Activated CD4-positive, alpha-beta T cell treated with anti-CD3 and anti-CD28 coated beads, Interleukin-2, amount 10 ng/mL, durations not matched to agents 7 days and 5 days (primary cell): ENCODE measurements around the gene POU5F2. TPM values are rescaled to one million over a fixed set of nuclear protein-coding genes. Genes with fewer than 3 reads are reported as not detected.

ENCODE experiments used
- CTCF ChIA-PET: fragments of 350-600 bp; sonication (Branson Sonifier 250); formaldehyde crosslinking; loops from one replicate; lab custom pipeline; 2021; ENCODE audit warnings: antibody characterized with exemption; lab: Charles Lee
- POLR2A ChIA-PET: fragments of 350-600 bp; sonication (Branson Sonifier 250); formaldehyde crosslinking; loops from one replicate; lab custom pipeline; 2021; ENCODE audit warnings: antibody characterized with exemption; lab: Charles Lee
- DNase-seq: peaks from one replicate; pipeline ENCODE4 v3.0.0-alpha.2; 2020
- H3K27ac Mint-ChIP-seq: one replicate; pipeline ENCODE4 v1.8.0; 2021; ENCODE audit warnings: mild to moderate bottlenecking, moderate library complexity, mixed read lengths
- H3K27me3 Mint-ChIP-seq: one replicate; pipeline ENCODE4 v1.8.0; 2021; ENCODE audit warnings: mixed read lengths
- H3K36me3 Mint-ChIP-seq: one replicate; pipeline ENCODE4 v1.8.0; 2021; ENCODE audit warnings: low read depth, mixed read lengths
- H3K4me1 Mint-ChIP-seq: one replicate; pipeline ENCODE4 v1.8.0; 2021; ENCODE audit warnings: mixed read lengths
- H3K4me3 Mint-ChIP-seq: one replicate; pipeline ENCODE4 v1.8.0; 2021; ENCODE audit warnings: mild to moderate bottlenecking, moderate library complexity, mixed read lengths
- H3K9me3 Mint-ChIP-seq: one replicate; pipeline ENCODE4 v1.8.0; 2021; ENCODE audit warnings: mixed read lengths
- total RNA-seq, 2 experiments: library from RNA; stranded (reverse); gene quantifications; one replicate each; pipeline ENCODE4 v1.2.3, GENCODE V29; 2021

Gene POU5F2
- total RNA-seq, 2 experiments from 2014 or later = 0.97 to 1.1 TPM

GRCh38 chr5:93735378-93735777 lies 6.0 kb downstream of the POU5F2 start:
- H3K27me3 Mint-ChIP-seq = no peaks in the 10 kb centered on the region
- H3K36me3 Mint-ChIP-seq = peaks cover 5% of the 10 kb centered on the region
- no peaks in the 10 kb centered on the region for H3K4me1 Mint-ChIP-seq
- no peak overlapping the region for H3K4me3 Mint-ChIP-seq
- no peak for DNase-seq
- ChIA-PET CTCF (interaction anchor here (0.7 kb wide), 1 partner anchor 8 kb away, joined by 3 read pairs; no protein-coding TSS in a partner anchor), POLR2A (no interaction called here)
- peaks cover 3% of the 10 kb centered on the region for H3K9me3 Mint-ChIP-seq
- H3K27ac Mint-ChIP-seq = no peak overlapping the region

GRCh38 chr5:93731987-93732386 lies 9.4 kb downstream of the POU5F2 start:
- CTCF ChIA-PET = no interaction called here
- no peaks in the 10 kb centered on the region for H3K9me3 Mint-ChIP-seq

GRCh38 chr5:93726595-93726994 lies 14.8 kb downstream of the POU5F2 start:
- DNase-seq = no peak
- Mint-ChIP-seq H3K4me3 (no peak overlapping the region), H3K4me1 (peaks cover under 1% of the 10 kb centered on the region), H3K36me3 (no peaks in the 10 kb centered on the region), H3K27ac (no peak overlapping the region), H3K27me3 (no peaks in the 10 kb centered on the region), H3K9me3 (no peaks in the 10 kb centered on the region)
- ChIA-PET CTCF (no interaction called here), POLR2A (no interaction called here)

More at GRCh38 chr5:93731987-93732386, 9.4 kb downstream of the POU5F2 start:
- Mint-ChIP-seq H3K4me3 (no peak overlapping the region), H3K4me1 (no peaks in the 10 kb centered on the region), H3K27ac (no peak overlapping the region), H3K27me3 (no peaks in the 10 kb centered on the region), H3K36me3 (no peaks in the 10 kb centered on the region)
- no peak for DNase-seq
- POLR2A ChIA-PET = no interaction called here

GRCh38 chr5:93724791-93725190 lies 16.6 kb downstream of the POU5F2 start:
- Mint-ChIP-seq H3K36me3 (no peaks in the 10 kb centered on the region), H3K27ac (no peak overlapping the region), H3K27me3 (no peaks in the 10 kb centered on the region), H3K9me3 (no peaks in the 10 kb centered on the region), H3K4me1 (peaks cover 8% of the 10 kb centered on the region), H3K4me3 (no peak overlapping the region)
- DNase-seq = no peak
- POLR2A ChIA-PET = interaction anchor here (0.5 kb wide), 1 partner anchor 745 kb away, joined by 3 read pairs; no protein-coding TSS in a partner anchor
- CTCF ChIA-PET = interaction anchor here (1.1 kb wide), 1 partner anchor 48 kb away, joined by 3 read pairs; no protein-coding TSS in a partner anchor

GRCh38 chr5:93723681-93724080 lies 17.7 kb downstream of the POU5F2 start:
- H3K27me3 Mint-ChIP-seq = no peaks in the 10 kb centered on the region

GRCh38 chr5:93723005-93723404 lies 18.4 kb downstream of the POU5F2 start:
- Mint-ChIP-seq H3K4me3 (no peak overlapping the region), H3K27ac (no peak overlapping the region), H3K27me3 (no peaks in the 10 kb centered on the region), H3K36me3 (no peaks in the 10 kb centered on the region), H3K9me3 (no peaks in the 10 kb centered on the region), H3K4me1 (peaks cover 8% of the 10 kb centered on the region)
- no peak for DNase-seq
- ChIA-PET CTCF (interaction anchor here (1.0 kb wide), 1 partner anchor 18 kb away, joined by 3 read pairs; no protein-coding TSS in a partner anchor), POLR2A (no interaction called here)

More at GRCh38 chr5:93723681-93724080, 17.7 kb downstream of the POU5F2 start:
- ChIA-PET CTCF (interaction anchor here (1.1 kb wide), 1 partner anchor 49 kb away, joined by 3 read pairs; no protein-coding TSS in a partner anchor), POLR2A (no interaction called here)
- Mint-ChIP-seq H3K4me3 (no peak overlapping the region), H3K36me3 (no peaks in the 10 kb centered on the region), H3K27ac (no peak overlapping the region), H3K9me3 (no peaks in the 10 kb centered on the region), H3K4me1 (peaks cover 8% of the 10 kb centered on the region)
- DNase-seq = no peak

- ChIA-PET POLR2A (no interaction called here), CTCF (interaction anchor here (1.0 kb wide), 1 partner anchor 17 kb away, joined by 3 read pairs; no protein-coding TSS in a partner anchor)
- DNase-seq = no peak
- Mint-ChIP-seq H3K4me3 (no peak overlapping the region), H3K27me3 (no peaks in the 10 kb centered on the region), H3K36me3 (no peaks in the 10 kb centered on the region), H3K27ac (no peak overlapping the region), H3K9me3 (no peaks in the 10 kb centered on the region), H3K4me1 (peaks cover 8% of the 10 kb centered on the region)
Measured at GRCh38 chr5:93722588-93722987, 18.8 kb downstream of the POU5F2 start.

- no peaks in the 10 kb centered on the region for H3K9me3 Mint-ChIP-seq
- no peak for DNase-seq
Measured at GRCh38 chr5:93721511-93721910, 19.9 kb downstream of the POU5F2 start.

GRCh38 chr5:93721071-93721470 lies 20.3 kb downstream of the POU5F2 start:
- Mint-ChIP-seq H3K4me1 (peaks cover 8% of the 10 kb centered on the region), H3K27ac (no peak overlapping the region), H3K27me3 (no peaks in the 10 kb centered on the region), H3K9me3 (no peaks in the 10 kb centered on the region), H3K36me3 (no peaks in the 10 kb centered on the region), H3K4me3 (no peak overlapping the region)
- DNase-seq = peak; percentile 13
- CTCF ChIA-PET = no interaction called here
- POLR2A ChIA-PET = no interaction called here

More at GRCh38 chr5:93721511-93721910, 19.9 kb downstream of the POU5F2 start:
- Mint-ChIP-seq H3K27me3 (no peaks in the 10 kb centered on the region), H3K36me3 (no peaks in the 10 kb centered on the region), H3K27ac (no peak overlapping the region), H3K4me1 (peaks cover 8% of the 10 kb centered on the region), H3K4me3 (no peak overlapping the region)
- POLR2A ChIA-PET = no interaction called here
- CTCF ChIA-PET = no interaction called here

- Mint-ChIP-seq H3K27me3 (no peaks in the 10 kb centered on the region), H3K36me3 (peaks cover 1% of the 10 kb centered on the region), H3K4me3 (no peak overlapping the region), H3K27ac (no peak overlapping the region), H3K4me1 (peaks cover 10% of the 10 kb centered on the region), H3K9me3 (no peaks in the 10 kb centered on the region)
- POLR2A ChIA-PET = no interaction called here
- no peak for DNase-seq
- CTCF ChIA-PET = no interaction called here
Measured at GRCh38 chr5:93717162-93717561, 24.2 kb downstream of the POU5F2 start.

GRCh38 chr5:93716453-93716852 lies 24.9 kb downstream of the POU5F2 start:
- peaks cover 8% of the 10 kb centered on the region for H3K4me1 Mint-ChIP-seq
- H3K36me3 Mint-ChIP-seq = peaks cover 1% of the 10 kb centered on the region
- no peak overlapping the region for H3K4me3 Mint-ChIP-seq
- ChIA-PET POLR2A (no interaction called here), CTCF (no interaction called here)
- no peak for DNase-seq
- no peaks in the 10 kb centered on the region for H3K27me3 Mint-ChIP-seq
- H3K27ac Mint-ChIP-seq = no peak overlapping the region
- no peaks in the 10 kb centered on the region for H3K9me3 Mint-ChIP-seq

- Mint-ChIP-seq H3K27ac (no peak overlapping the region), H3K36me3 (peaks cover 1% of the 10 kb centered on the region), H3K27me3 (no peaks in the 10 kb centered on the region), H3K4me3 (no peak overlapping the region), H3K4me1 (peaks cover 2% of the 10 kb centered on the region), H3K9me3 (no peaks in the 10 kb centered on the region)
- CTCF ChIA-PET = no interaction called here
- POLR2A ChIA-PET = no interaction called here
- DNase-seq = no peak
Measured at GRCh38 chr5:93715761-93716160, 25.6 kb downstream of the POU5F2 start.

- Mint-ChIP-seq H3K27ac (no peak overlapping the region), H3K9me3 (no peaks in the 10 kb centered on the region)
- CTCF ChIA-PET = no interaction called here
Measured at GRCh38 chr5:93715327-93715726, 26.1 kb downstream of the POU5F2 start.

GRCh38 chr5:93708442-93708841 lies 33.0 kb downstream of the POU5F2 start:
- no peak overlapping the region for H3K4me3 Mint-ChIP-seq
- H3K27ac Mint-ChIP-seq = no peak overlapping the region
- CTCF ChIA-PET = no interaction called here
- H3K36me3 Mint-ChIP-seq = peaks cover 1% of the 10 kb centered on the region
- H3K4me1 Mint-ChIP-seq = peaks cover 3% of the 10 kb centered on the region
- H3K27me3 Mint-ChIP-seq = no peaks in the 10 kb centered on the region
- DNase-seq = no peak
- POLR2A ChIA-PET = no interaction called here
- no peaks in the 10 kb centered on the region for H3K9me3 Mint-ChIP-seq

More at GRCh38 chr5:93715327-93715726, 26.1 kb downstream of the POU5F2 start:
- H3K4me1 Mint-ChIP-seq = peaks cover 2% of the 10 kb centered on the region
- no peak overlapping the region for H3K4me3 Mint-ChIP-seq
- no peak for DNase-seq
- H3K27me3 Mint-ChIP-seq = no peaks in the 10 kb centered on the region
- POLR2A ChIA-PET = no interaction called here
- peaks cover 1% of the 10 kb centered on the region for H3K36me3 Mint-ChIP-seq
